Neutrophil (primary cell): ENCODE measurements around the gene PHKA1.

Experiments used
- H3K27ac ChIP-seq: fragments of 200-600 bp; sonication (generic); 2 replicates; pipeline ENCODE4 v1.5.1; 2016; ENCODE audit warnings: mild to moderate bottlenecking, moderate library complexity
- H3K27me3 ChIP-seq: fragments of 200-600 bp; sonication (generic); 2 replicates; pipeline ENCODE4 v1.6.0; 2016; ENCODE audit warnings: mild to moderate bottlenecking
- H3K36me3 ChIP-seq: fragments of 200-600 bp; sonication (generic); 2 replicates; pipeline ENCODE4 v1.5.1; 2017
- H3K4me1 ChIP-seq, 2 experiments: fragments of 200-600 bp in 1 of 2; sonication (generic) in 1 of 2; 1 replicate in 1 of 2; 2 replicates in 1 of 2; pipeline versions ENCODE4 v1.5.1 to v1.6.1; 2013 to 2016; ENCODE audit warnings: low read depth in 1 of 2, low read length in 1 of 2, mild to moderate bottlenecking in 1 of 2, moderate library complexity in 1 of 2; ENCODE audit not compliant: control insufficient read depth in 1 of 2, insufficient read depth in 1 of 2
- H3K4me3 ChIP-seq, 2 experiments: fragments of 200-600 bp in 1 of 2; sonication (generic) in 1 of 2; 1 replicate in 1 of 2; 2 replicates in 1 of 2; pipeline ENCODE4 v1.5.1; 2013 to 2016; ENCODE audit warnings: low read depth in 1 of 2, low read length in 1 of 2, mild to moderate bottlenecking in 1 of 2, moderate library complexity in 1 of 2
- H3K9me3 ChIP-seq: fragments of 200-600 bp; sonication (generic); 2 replicates; pipeline ENCODE4 v1.5.1; 2016
- TF ChIP-seq, protein P1 (sequence below): fragments of 200-600 bp; sonication (generic); IDR thresholded peaks from 2 replicates; pipeline ENCODE4 v1.5.1; 2016; ENCODE audit warnings: antibody characterized with exemption

PHKA1 gene

DNA sequence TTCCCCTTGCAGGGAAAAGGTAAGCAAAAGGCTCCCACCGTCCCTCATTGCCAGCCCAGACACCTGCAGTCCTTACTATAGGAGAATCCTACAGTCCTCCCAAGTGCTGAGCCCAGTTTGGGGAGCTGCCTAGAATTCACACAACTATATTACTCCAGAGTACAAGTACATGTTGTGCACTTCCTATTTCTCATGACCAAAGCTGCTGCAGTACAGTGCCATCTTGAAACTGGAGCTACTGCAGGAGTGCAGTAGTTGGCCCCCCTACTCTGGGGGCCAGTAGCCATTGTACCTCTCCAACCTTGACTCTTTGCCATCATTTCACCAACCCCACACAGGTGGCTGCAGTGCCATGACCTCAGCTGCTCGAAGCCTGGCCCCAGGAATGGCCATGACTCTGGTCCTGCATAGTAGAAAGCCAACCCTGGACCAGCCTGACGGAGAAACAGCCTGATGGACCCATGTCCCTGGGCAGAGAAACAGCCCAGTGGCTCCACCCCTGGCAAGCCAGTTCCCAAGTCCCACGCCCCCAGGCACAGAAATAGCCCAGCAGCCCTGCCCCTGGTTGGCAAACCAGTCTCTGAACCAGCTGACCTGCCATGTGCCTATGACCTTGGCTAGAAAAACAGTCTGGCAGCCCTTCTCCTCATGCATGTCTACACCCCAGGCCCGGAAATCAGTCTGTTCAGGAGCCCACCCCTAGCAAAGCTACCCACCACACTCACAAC, 51.9 kb downstream of the PHKA1 start:
- TF ChIP-seq, protein P1, sequence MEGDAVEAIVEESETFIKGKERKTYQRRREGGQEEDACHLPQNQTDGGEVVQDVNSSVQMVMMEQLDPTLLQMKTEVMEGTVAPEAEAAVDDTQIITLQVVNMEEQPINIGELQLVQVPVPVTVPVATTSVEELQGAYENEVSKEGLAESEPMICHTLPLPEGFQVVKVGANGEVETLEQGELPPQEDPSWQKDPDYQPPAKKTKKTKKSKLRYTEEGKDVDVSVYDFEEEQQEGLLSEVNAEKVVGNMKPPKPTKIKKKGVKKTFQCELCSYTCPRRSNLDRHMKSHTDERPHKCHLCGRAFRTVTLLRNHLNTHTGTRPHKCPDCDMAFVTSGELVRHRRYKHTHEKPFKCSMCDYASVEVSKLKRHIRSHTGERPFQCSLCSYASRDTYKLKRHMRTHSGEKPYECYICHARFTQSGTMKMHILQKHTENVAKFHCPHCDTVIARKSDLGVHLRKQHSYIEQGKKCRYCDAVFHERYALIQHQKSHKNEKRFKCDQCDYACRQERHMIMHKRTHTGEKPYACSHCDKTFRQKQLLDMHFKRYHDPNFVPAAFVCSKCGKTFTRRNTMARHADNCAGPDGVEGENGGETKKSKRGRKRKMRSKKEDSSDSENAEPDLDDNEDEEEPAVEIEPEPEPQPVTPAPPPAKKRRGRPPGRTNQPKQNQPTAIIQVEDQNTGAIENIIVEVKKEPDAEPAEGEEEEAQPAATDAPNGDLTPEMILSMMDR: no peak
- Histone ChIP-seq H3K4me1 (no peaks in the 10 kb centered on the region), H3K27ac (no peak overlapping the region), H3K4me3 (no peak overlapping the region), H3K27me3 (no peaks in the 10 kb centered on the region), H3K36me3 (no peaks in the 10 kb centered on the region), H3K9me3 (no peaks in the 10 kb centered on the region)

DNA sequence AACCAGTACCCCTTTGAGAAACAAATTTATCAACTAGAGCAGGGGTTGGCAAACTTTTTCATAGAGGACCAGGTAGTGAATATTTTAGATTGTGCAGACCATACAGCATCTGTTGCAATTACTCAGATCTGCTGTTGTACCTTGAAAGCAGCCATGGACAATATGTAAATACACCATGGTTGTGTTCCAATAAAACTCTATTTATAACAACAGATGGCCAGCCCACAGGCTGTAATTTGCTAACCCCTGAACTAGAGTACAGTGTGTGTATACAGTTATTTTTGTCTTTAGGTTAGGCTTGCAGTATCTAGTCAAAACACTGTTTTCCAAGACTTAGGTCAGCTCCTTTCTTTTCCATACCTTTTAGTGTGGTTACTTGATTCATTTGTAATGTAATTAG, 54.4 kb downstream of the PHKA1 start:
- no peaks in the 10 kb centered on the region for H3K27me3 ChIP-seq
- no peaks in the 10 kb centered on the region for H3K36me3 ChIP-seq
- no peaks in the 10 kb centered on the region for H3K4me1 ChIP-seq
- no peak overlapping the region for H3K27ac ChIP-seq
- no peaks in the 10 kb centered on the region for H3K9me3 ChIP-seq
- TF ChIP-seq, protein P1: no peak
- no peak overlapping the region for H3K4me3 ChIP-seq

DNA sequence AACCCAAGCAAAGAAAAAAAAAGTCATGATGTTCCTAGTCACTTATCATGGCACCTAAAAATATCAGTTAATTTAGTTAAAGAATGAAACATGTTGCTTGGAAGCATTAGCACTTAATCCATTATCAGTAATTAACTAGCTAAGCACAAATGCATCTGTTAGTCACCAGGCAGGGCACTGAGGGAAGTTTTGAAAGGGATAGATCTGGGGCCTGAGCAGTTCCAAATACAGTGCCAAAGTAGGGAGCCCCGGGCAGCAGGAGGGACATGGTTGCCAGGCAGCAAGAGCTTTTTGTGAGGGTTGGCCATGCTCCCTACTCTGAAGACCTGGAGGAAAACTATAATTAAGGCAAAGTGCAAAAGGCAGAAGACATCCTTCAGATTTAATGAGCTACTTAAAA, 62.0 kb downstream of the PHKA1 start:
- TF ChIP-seq, protein P1: no peak
- no peak overlapping the region for H3K4me3 ChIP-seq

DNA sequence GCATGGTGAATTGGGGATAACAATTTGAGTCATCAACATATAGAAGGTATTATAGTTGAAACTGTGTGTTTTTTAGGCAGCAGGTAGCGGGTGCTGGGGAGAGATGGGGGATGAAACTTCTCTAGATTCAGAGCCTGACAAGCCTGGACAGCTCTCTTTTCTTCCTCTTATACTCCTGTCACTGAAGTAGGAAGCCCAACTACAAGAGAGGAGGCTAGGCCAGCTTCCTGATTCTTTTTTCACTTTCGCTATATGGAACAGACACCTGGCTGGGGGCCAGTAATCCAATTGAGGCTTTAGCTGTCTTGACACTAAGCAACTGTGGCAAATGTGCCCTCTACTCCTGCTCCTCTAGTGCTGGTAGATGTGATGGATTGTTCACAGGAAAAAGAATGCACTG, 69.2 kb downstream of the PHKA1 start:
- no peaks in the 10 kb centered on the region for H3K36me3 ChIP-seq

More for the DNA sequence above, 62.0 kb downstream of the PHKA1 start:
- H3K9me3 ChIP-seq: no peaks in the 10 kb centered on the region
- H3K27ac ChIP-seq: no peak overlapping the region
- no peaks in the 10 kb centered on the region for H3K27me3 ChIP-seq
- H3K36me3 ChIP-seq: no peaks in the 10 kb centered on the region
- H3K4me1 ChIP-seq: no peaks in the 10 kb centered on the region

DNA sequence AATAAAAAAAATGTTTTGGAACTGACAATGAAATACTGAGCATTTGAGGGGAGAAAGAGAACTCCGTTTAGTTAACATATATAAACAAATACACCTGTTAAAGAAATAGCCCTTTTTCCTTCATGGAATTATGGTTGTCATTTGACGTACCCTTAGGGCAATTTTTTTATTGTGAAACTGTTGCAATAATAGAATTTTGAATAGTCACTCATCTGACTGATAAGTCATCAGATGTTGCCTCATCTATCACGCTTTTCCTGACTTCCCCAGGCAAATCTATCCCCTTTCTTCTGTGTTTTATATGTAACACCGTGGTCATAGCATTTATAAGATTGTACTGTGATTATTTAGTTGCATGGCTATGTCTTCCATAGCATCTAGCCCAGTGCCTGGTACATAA, 72.5 kb downstream of the PHKA1 start:
- Histone ChIP-seq H3K36me3 (no peaks in the 10 kb centered on the region), H3K9me3 (no peaks in the 10 kb centered on the region), H3K4me1 (no peaks in the 10 kb centered on the region), H3K27ac (no peak overlapping the region), H3K4me3 (no peak overlapping the region), H3K27me3 (no peaks in the 10 kb centered on the region)
- TF ChIP-seq, protein P1: no peak

More for the DNA sequence above, 69.2 kb downstream of the PHKA1 start:
- Histone ChIP-seq H3K4me1 (no peaks in the 10 kb centered on the region), H3K27me3 (no peaks in the 10 kb centered on the region), H3K9me3 (no peaks in the 10 kb centered on the region), H3K4me3 (no peak overlapping the region), H3K27ac (no peak overlapping the region)
- TF ChIP-seq, protein P1: no peak
